ENCODE data around the gene LBHD1.
"Not testable (repeated sequence)": the region's sequence is repeated elsewhere in the genome, so short reads cannot be mapped to it uniquely, and the experiment has no call there.

The LBHD1 gene

GRCh38 chr11:62693624-62694023 lies 21.6 kb upstream of the LBHD1 start:
- not testable (repeated sequence) for DNase-seq (ENCODE audit: low read depth)

- no peak for DNase-seq (ENCODE audit: low read depth)
Observed at GRCh38 chr11:62689421-62690183, 17.5 kb upstream of the LBHD1 start, which contains the start of gene LRRN4CL. Gene LRRN4CL (minus strand): TSS chr11:62689530. CDS start chr11:62688508, 1,022 bp downstream.

GRCh38 chr11:62688491-62688890 lies 16.4 kb upstream of the LBHD1 start:
- no peak for DNase-seq (ENCODE audit: low read depth)

- DNase-seq (ENCODE audit: low read depth): no peak
Observed at GRCh38 chr11:62687508-62688396, 15.7 kb upstream of the LBHD1 start.

- DNase-seq (ENCODE audit: low read depth): no peak
Observed at GRCh38 chr11:62682518-62682917, 10.5 kb upstream of the LBHD1 start.

GRCh38 chr11:62680825-62681240 lies 8.8 kb upstream of the LBHD1 start:
- no peak for DNase-seq (ENCODE audit: low read depth)

- DNase-seq (ENCODE audit: low read depth): peak; percentile 83
Observed at GRCh38 chr11:62678770-62679696, 7.0 kb upstream of the LBHD1 start, which contains the start of gene UBXN1. Gene UBXN1 (minus strand): TSS chr11:62679073. CDS start chr11:62678923, 150 bp downstream.

GRCh38 chr11:62678433-62678769 lies 6.3 kb upstream of the LBHD1 start:
- no peak for DNase-seq (ENCODE audit: low read depth)

- no peak for DNase-seq (ENCODE audit: low read depth)
Observed at GRCh38 chr11:62677714-62678113, 5.6 kb upstream of the LBHD1 start.

GRCh38 chr11:62677156-62677555 lies 5.1 kb upstream of the LBHD1 start:
- DNase-seq (ENCODE audit: low read depth): no peak

- DNase-seq (ENCODE audit: low read depth): no peak
Observed at GRCh38 chr11:62676698-62677097, 4.6 kb upstream of the LBHD1 start.

GRCh38 chr11:62675415-62675814 lies 3.3 kb upstream of the LBHD1 start:
- DNase-seq (ENCODE audit: low read depth): not testable (repeated sequence)

- no peak for DNase-seq (ENCODE audit: low read depth)
Observed at GRCh38 chr11:62673196-62673525, 1.1 kb upstream of the LBHD1 start.

GRCh38 chr11:62671236-62671607 lies 845 bp downstream of the LBHD1 start:
- DNase-seq (ENCODE audit: low read depth): no peak

- DNase-seq (ENCODE audit: low read depth): no peak
Observed at GRCh38 chr11:62669420-62670161, 2.5 kb downstream of the LBHD1 start.

- no peak for DNase-seq (ENCODE audit: low read depth)
Observed at GRCh38 chr11:62667460-62667859, 4.6 kb downstream of the LBHD1 start.

GRCh38 chr11:62666259-62666926 lies 5.7 kb downstream of the LBHD1 start:
- no peak for DNase-seq (ENCODE audit: low read depth)

- peak; percentile 58 for DNase-seq (ENCODE audit: low read depth)
Observed at GRCh38 chr11:62665599-62666258, 6.3 kb downstream of the LBHD1 start.

- DNase-seq (ENCODE audit: low read depth): peak; percentile 92
Observed at GRCh38 chr11:62665075-62665598, 6.9 kb downstream of the LBHD1 start, which contains the start of the genes C11orf98 and CSKMT. Gene C11orf98 (minus strand): TSS chr11:62665210. CDS start chr11:62665169, 41 bp downstream. Gene CSKMT (plus strand): TSS chr11:62665312. CDS start chr11:62665880, 568 bp downstream.

Measured in stimulated activated CD8-positive, alpha-beta memory T cell treated with anti-CD3 and anti-CD28 coated beads, Interleukin-4, amount 100 ng/mL, for 24 hours (primary cell).